Measurements from ENCODE around the gene ILF3.
"Not testable (repeated sequence)": the region's sequence is repeated elsewhere in the genome, so short reads cannot be mapped to it uniquely, and the experiment has no call there.

GRCh38 chr19:10663252-10663563 is 9.1 kb downstream of the ILF3 start:
- TF ChIP-seq CTCF (IDR thresholded peaks at IDR 0.05; ENCODE audit: low read depth, low read length, poor library complexity, severe bottlenecking); EZH2phosphoT487 (IDR thresholded peaks at IDR 0.05; ENCODE audit: borderline replicate concordance, low read length): not testable (repeated sequence)
